GM12878 (cell line): ENCODE results near the gene HNRNPF. TPM values are rescaled to one million over a fixed set of nuclear protein-coding genes. Genes with fewer than 3 reads are reported as not detected.

Source experiments
- BACH1 ChIP-seq: fragments of 450-650 bp; IDR thresholded peaks from 2 replicates; pipeline ENCODE4 v1.6.1; 2017; ENCODE audit warnings: mild to moderate bottlenecking, borderline replicate concordance
- BCL11A ChIP-seq: IDR thresholded peaks from 2 replicates; pipeline ENCODE4 v1.6.1; 2011; ENCODE audit warnings: low read depth, low read length
- BHLHE40 ChIP-seq, 2 experiments: fragments of 450-650 bp in 1 of 2; IDR thresholded peaks; 2 replicates each; pipeline ENCODE4 v1.6.1; 2011 to 2017; ENCODE audit warnings: low read depth in 2 of 2, borderline replicate concordance in 1 of 2, improper control_type of control experiment in 1 of 2, low read length in 1 of 2, mild to moderate bottlenecking in 1 of 2
- ESRRA ChIP-seq: IDR thresholded peaks from 2 replicates; pipeline ENCODE4 v1.6.1; 2012; ENCODE audit warnings: mild to moderate bottlenecking, low read length, improper control_type of control experiment
- HSF1 ChIP-seq: fragments of 150-350 bp; IDR thresholded peaks from 2 replicates; pipeline ENCODE4 v1.6.1; 2014; ENCODE audit warnings: mild to moderate bottlenecking, low read depth, low read length
- POLR2AphosphoS2 ChIP-seq: IDR thresholded peaks from 2 replicates; pipeline ENCODE4 v1.6.1; 2011; ENCODE audit warnings: low read depth, mild to moderate bottlenecking, low read length, improper control_type of control experiment, moderate library complexity
- SMAD1 ChIP-seq: fragments of 450-650 bp; IDR thresholded peaks from 2 replicates; pipeline ENCODE4 v1.6.1; 2018; ENCODE audit warnings: mild to moderate bottlenecking, low read depth; ENCODE audit not compliant: partially characterized antibody
- SREBF1 ChIP-seq: IDR thresholded peaks from 2 replicates; pipeline ENCODE4 v1.6.1; 2012; ENCODE audit warnings: mild to moderate bottlenecking, low read length
- ZBTB40 ChIP-seq: fragments of 450-650 bp; IDR thresholded peaks from 2 replicates; pipeline ENCODE4 v1.6.1; 2016; ENCODE audit warnings: mild to moderate bottlenecking, moderate library complexity, borderline replicate concordance
- ZNF687 ChIP-seq: fragments of 450-650 bp; IDR thresholded peaks from 2 replicates; pipeline ENCODE4 v1.6.1; 2017; ENCODE audit warnings: mild to moderate bottlenecking, moderate library complexity
- polyA plus RNA-seq, 11 experiments: library from polyadenylated mRNA; depleted of rRNA in 4 of 11; unstranded in 6 of 11; stranded (reverse) in 5 of 11; fragments of >200 nt; fragmentation: Nextera tagmentation in 4 of 11; fragmentation: Illumina TruSeq in 1 of 11; extraction: Ambion mirVana in 4 of 11; extraction: Trizol in 1 of 11; gene quantifications; 1 replicate in 1 of 11; 2 replicates in 10 of 11; pipeline versions ENCODE4 v1.2.1 to v1.2.3, GENCODE V29; 2011 to 2016; ENCODE audit warnings: inconsistent platforms in 2 of 11, missing spikeins in 2 of 11, low read depth in 1 of 11
- total RNA-seq, 4 experiments: library from RNA; depleted of rRNA in 3 of 4; stranded (reverse); fragments of >200 nt in 3 of 4; fragmentation: Illumina TruSeq in 1 of 4; extraction: Trizol in 1 of 4; gene quantifications; 2 replicates each; pipeline versions ENCODE4 v1.2.1 to v1.2.3, GENCODE V29; 2013 to 2021

The HNRNPF gene
- total and polyA plus RNA-seq, 10 of the 15 experiments (the other 5 are each of a cell fraction or from before 2014, with no cell fraction given): 156 to 373 (median 293) TPM

- TF ChIP-seq ZBTB40 (no peak), SREBF1 (no peak), BCL11A (no peak), BHLHE40 (IDR thresholded peaks at IDR 0.05; ENCODE audit: borderline replicate concordance in 1 of 2, low read depth in 2 of 2, low read length in 1 of 2) (no peak), ZNF687 (no peak), POLR2AphosphoS2 (no peak), HSF1 (no peak), ESRRA (no peak), SMAD1 (no peak), BACH1 (no peak)
- TF ChIP-seq, all 136 proteins: peak for 0
Observed at GRCh38 chr10:43383204-43383971, 25.6 kb downstream of the HNRNPF start (continued).
